Esophagus squamous epithelium (tissue), 4 donors: Measurements from ENCODE around the gene MLX.
"Not testable (repeated sequence)": the region's sequence is repeated elsewhere in the genome, so short reads cannot be mapped to it uniquely, and the experiment has no call there.

Experiments
- CTCF ChIP-seq, 6 experiments: fragments of 450-650 bp in 4 of 6; fragments of 200-600 bp in 2 of 6; sonication (generic) in 2 of 6; IDR thresholded peaks; one replicate each; pipeline ENCODE4 v1.5.1; 2016 to 2019; ENCODE audit warnings: antibody characterized with exemption in 6 of 6, mild to moderate bottlenecking in 4 of 6, moderate library complexity in 4 of 6
- POLR2A ChIP-seq, 4 donors: fragments of 450-650 bp; IDR thresholded peaks; one replicate each; pipeline ENCODE4 v1.6.1; 2017; ENCODE audit warnings: antibody characterized with exemption in 4 of 4, mild to moderate bottlenecking in 4 of 4, moderate library complexity in 3 of 4

- TF ChIP-seq POLR2A, CTCF (IDR thresholded peaks at IDR 0.05): not testable (repeated sequence)
Measured at GRCh38 chr17:42609814-42610801, 43.2 kb downstream of the MLX start.
